GM23338 (cell line): Measurements from ENCODE around the gene MDGA2. TPM values are rescaled to one million over a fixed set of nuclear protein-coding genes. Genes with fewer than 3 reads are reported as not detected.

Experiments used
- ATAC-seq: fragments of 200-7000 bp; cut with Tn5 transposase; 3 replicates; pipeline ENCODE4 v1.9.1; 2020
- DNase-seq: peaks from one replicate; pipeline ENCODE4 v3.0.0-alpha.2; 2015; ENCODE audit warnings: low spot score
- H2AFZ ChIP-seq: fragments of 200-600 bp; sonication (generic); 2 replicates; pipeline ENCODE4 v1.8.0; 2016; ENCODE audit warnings: antibody characterized with exemption, mild to moderate bottlenecking, moderate library complexity
- H3F3A ChIP-seq: fragments of 200-600 bp; sonication (generic); replicated peaks from 2 replicates; pipeline ENCODE4 v1.8.0; 2017; ENCODE audit warnings: antibody characterized with exemption, mixed run types, low read depth
- H3K27ac ChIP-seq: fragments of 200-600 bp; sonication (generic); 2 replicates; pipeline ENCODE4 v1.6.1; 2016; ENCODE audit warnings: low read depth
- H3K27me3 ChIP-seq: fragments of 200-600 bp; sonication (generic); 2 replicates; pipeline ENCODE4 v1.8.0; 2016; ENCODE audit warnings: mild to moderate bottlenecking, mixed run types, moderate library complexity; ENCODE audit not compliant: insufficient read depth
- H3K36me3 ChIP-seq: fragments of 200-600 bp; sonication (generic); 2 replicates; pipeline ENCODE4 v1.8.0; 2016; ENCODE audit warnings: mild to moderate bottlenecking; ENCODE audit not compliant: insufficient read depth
- H3K4me1 ChIP-seq: fragments of 200-600 bp; sonication (generic); 2 replicates; pipeline ENCODE4 v1.8.0; 2016; ENCODE audit warnings: mild to moderate bottlenecking, moderate library complexity; ENCODE audit not compliant: insufficient read depth
- H3K4me2 ChIP-seq: fragments of 200-600 bp; sonication (generic); 2 replicates; pipeline ENCODE4 v1.7.1; 2017; ENCODE audit warnings: mixed run types
- H3K4me3 ChIP-seq: fragments of 200-600 bp; sonication (generic); 2 replicates; pipeline ENCODE4 v1.6.1; 2016; ENCODE audit warnings: mixed run types
- H3K79me2 ChIP-seq: fragments of 200-600 bp; sonication (generic); replicated peaks from 2 replicates; pipeline ENCODE4 v1.8.0; 2017; ENCODE audit warnings: mild to moderate bottlenecking; ENCODE audit not compliant: insufficient read depth
- H3K9me2 ChIP-seq: fragments of 200-600 bp; sonication (generic); 2 replicates; pipeline ENCODE4 v1.8.0; 2017; ENCODE audit not compliant: insufficient read depth
- H4K20me1 ChIP-seq: fragments of 200-600 bp; sonication (generic); replicated peaks from 2 replicates; pipeline ENCODE4 v1.8.0; 2017; ENCODE audit warnings: mild to moderate bottlenecking; ENCODE audit not compliant: insufficient read depth
- H3K27ac Mint-ChIP-seq: 2 replicates; pipeline ENCODE4 v1.8.0; 2020; ENCODE audit warnings: inconsistent platforms, mild to moderate bottlenecking, moderate library complexity, mixed read lengths
- H3K27me3 Mint-ChIP-seq: 3 replicates; pipeline ENCODE4 v1.8.0; 2022; ENCODE audit warnings: low read depth, mild to moderate bottlenecking, moderate library complexity, mixed read lengths, inconsistent platforms; ENCODE audit not compliant: insufficient read depth, poor library complexity
- H3K36me3 Mint-ChIP-seq: 3 replicates; pipeline ENCODE4 v1.8.0; 2021; ENCODE audit warnings: low read depth, mild to moderate bottlenecking, inconsistent platforms, moderate library complexity, mixed read lengths
- H3K4me1 Mint-ChIP-seq: 3 replicates; pipeline ENCODE4 v1.8.0; 2020; ENCODE audit warnings: mild to moderate bottlenecking, inconsistent platforms, mixed read lengths
- H3K4me3 Mint-ChIP-seq: 3 replicates; pipeline ENCODE4 v1.8.0; 2021; ENCODE audit warnings: moderate library complexity, mild to moderate bottlenecking, inconsistent platforms, mixed read lengths
- H3K9me3 Mint-ChIP-seq: 3 replicates; pipeline ENCODE4 v1.8.0; 2020; ENCODE audit warnings: moderate library complexity, mild to moderate bottlenecking, inconsistent platforms, mixed read lengths
- CREB1 ChIP-seq: fragments of 250-450 bp; sonication (Bioruptor Pico); IDR thresholded peaks from 2 replicates; pipeline ENCODE4 v1.5.0; 2020; ENCODE audit warnings: low read depth, mild to moderate bottlenecking, moderate library complexity
- EZH2 ChIP-seq: fragments of 200-600 bp; sonication (generic); IDR thresholded peaks from one replicate; pipeline ENCODE4 v1.8.0; 2017; ENCODE audit warnings: antibody characterized with exemption, mild to moderate bottlenecking, low read depth; ENCODE audit not compliant: unreplicated experiment
- EZH2phosphoT487 ChIP-seq: fragments of 200-600 bp; sonication (generic); IDR thresholded peaks from one replicate; pipeline ENCODE4 v1.8.1; 2018; ENCODE audit warnings: antibody characterized with exemption; ENCODE audit not compliant: unreplicated experiment
- JUNB ChIP-seq: IDR thresholded peaks from one replicate; pipeline ENCODE4 v1.6.1; 2016; ENCODE audit warnings: antibody characterized with exemption; ENCODE audit not compliant: unreplicated experiment
- NANOG ChIP-seq: IDR thresholded peaks from 2 replicates; pipeline ENCODE4 v1.6.1; 2016; ENCODE audit warnings: antibody characterized with exemption, borderline replicate concordance
- POLR2AphosphoS5 ChIP-seq: IDR thresholded peaks from 2 replicates; pipeline ENCODE4 v1.6.1; 2016; ENCODE audit warnings: antibody characterized with exemption, low read depth
- STAT1 ChIP-seq: IDR thresholded peaks from one replicate; pipeline ENCODE4 v1.6.1; 2016; ENCODE audit warnings: antibody characterized with exemption; ENCODE audit not compliant: unreplicated experiment
- ZNF114 ChIP-seq: fragments of 250-450 bp; sonication (Bioruptor Pico); IDR thresholded peaks from 2 replicates; pipeline ENCODE4 v1.5.0; 2020; ENCODE audit warnings: mild to moderate bottlenecking, moderate library complexity
- ZNF331 ChIP-seq: fragments of 250-450 bp; sonication (Bioruptor Pico); IDR thresholded peaks from 2 replicates; pipeline ENCODE4 v1.5.0; 2020; ENCODE audit warnings: low read depth, mild to moderate bottlenecking, moderate library complexity
- polyA plus RNA-seq: library from polyadenylated mRNA; unstranded; fragments of >200 nt; fragmentation: Nextera tagmentation; extraction: Ambion mirVana; gene quantifications from 2 replicates; pipeline ENCODE4 v1.2.1, GENCODE V29; 2016
- total RNA-seq: library from RNA; depleted of rRNA; stranded (reverse); fragments of >200 nt; shearing (Covaris generic); gene quantifications from 2 replicates; pipeline ENCODE4 v1.2.3, GENCODE V29; 2014
- TF ChIP-seq, protein P1 (sequence below): fragments of 250-450 bp; sonication (Bioruptor Pico); IDR thresholded peaks from 2 replicates; pipeline ENCODE4 v1.5.0; 2020; ENCODE audit warnings: mild to moderate bottlenecking, moderate library complexity
- TF ChIP-seq, protein P2 (sequence below): IDR thresholded peaks from one replicate; pipeline ENCODE4 v1.6.1; 2018; ENCODE audit warnings: antibody characterized with exemption; ENCODE audit not compliant: unreplicated experiment
- TF ChIP-seq, protein P3 (sequence below), 2 experiments: fragments of 200-600 bp in 1 of 2; sonication (generic) in 1 of 2; conservative IDR thresholded peaks; 2 replicates each; pipeline versions ENCODE4 v1.5.1 to v1.6.1; 2016 to 2017; ENCODE audit warnings: antibody characterized with exemption in 2 of 2, low read depth in 2 of 2, mild to moderate bottlenecking in 2 of 2, moderate library complexity in 1 of 2
- TF ChIP-seq, protein P4 (sequence below): IDR thresholded peaks from 2 replicates; pipeline ENCODE4 v1.6.1; 2016; ENCODE audit warnings: antibody characterized with exemption

The MDGA2 gene
- total and polyA plus RNA-seq, 2 experiments from 2014 or later: 0.68 to 1.7 TPM

DNA sequence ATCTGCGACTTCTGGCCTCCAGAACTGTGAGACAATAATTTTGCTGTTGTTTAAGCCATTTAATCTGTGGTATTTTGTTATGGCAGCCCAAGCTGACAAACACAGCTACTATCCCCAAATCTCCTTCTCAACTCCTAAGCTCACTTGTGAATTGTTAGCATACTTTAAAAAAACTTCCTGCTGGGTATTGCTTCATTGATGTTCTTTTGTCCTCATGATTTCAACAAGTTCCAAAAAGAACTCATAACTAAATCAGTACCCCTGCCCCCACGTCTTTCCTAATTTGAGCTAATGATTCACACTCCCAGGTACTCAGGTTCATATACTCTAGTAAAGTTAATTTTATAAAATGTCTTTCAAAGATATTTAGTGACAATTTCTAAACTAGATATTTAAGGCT, 125.5 kb downstream of the MDGA2 start:
- H3K4me1 ChIP-seq: no peaks in the 10 kb centered on the region
- Mint-ChIP-seq H3K27me3 (peaks cover 2% of the 10 kb centered on the region), H3K27ac (no peak overlapping the region), H3K36me3 (no peaks in the 10 kb centered on the region), H3K4me3 (no peak overlapping the region), H3K4me1 (peaks cover 9% of the 10 kb centered on the region), H3K9me3 (no peaks in the 10 kb centered on the region)
- no peak overlapping the region for H3K4me2 ChIP-seq
- no peak overlapping the region for H2AFZ ChIP-seq
- no peaks in the 10 kb centered on the region for H3K27me3 ChIP-seq
- H3K36me3 ChIP-seq: no peaks in the 10 kb centered on the region
- no peaks in the 10 kb centered on the region for H4K20me1 ChIP-seq
- no peaks in the 10 kb centered on the region for H3K9me2 ChIP-seq
- no peak for ATAC-seq
- H3K4me3 ChIP-seq: no peak overlapping the region
- no peaks in the 10 kb centered on the region for H3F3A ChIP-seq
- H3K79me2 ChIP-seq: no peaks in the 10 kb centered on the region
- peak; percentile 24 for DNase-seq
- no peak overlapping the region for H3K27ac ChIP-seq
- no peak for TF ChIP-seq POLR2AphosphoS5
- TF ChIP-seq NANOG: no peak
- no peak for TF ChIP-seq JUNB
- TF ChIP-seq ZNF114 (CRISPR knock-in tag): no peak
- TF ChIP-seq, protein P1, sequence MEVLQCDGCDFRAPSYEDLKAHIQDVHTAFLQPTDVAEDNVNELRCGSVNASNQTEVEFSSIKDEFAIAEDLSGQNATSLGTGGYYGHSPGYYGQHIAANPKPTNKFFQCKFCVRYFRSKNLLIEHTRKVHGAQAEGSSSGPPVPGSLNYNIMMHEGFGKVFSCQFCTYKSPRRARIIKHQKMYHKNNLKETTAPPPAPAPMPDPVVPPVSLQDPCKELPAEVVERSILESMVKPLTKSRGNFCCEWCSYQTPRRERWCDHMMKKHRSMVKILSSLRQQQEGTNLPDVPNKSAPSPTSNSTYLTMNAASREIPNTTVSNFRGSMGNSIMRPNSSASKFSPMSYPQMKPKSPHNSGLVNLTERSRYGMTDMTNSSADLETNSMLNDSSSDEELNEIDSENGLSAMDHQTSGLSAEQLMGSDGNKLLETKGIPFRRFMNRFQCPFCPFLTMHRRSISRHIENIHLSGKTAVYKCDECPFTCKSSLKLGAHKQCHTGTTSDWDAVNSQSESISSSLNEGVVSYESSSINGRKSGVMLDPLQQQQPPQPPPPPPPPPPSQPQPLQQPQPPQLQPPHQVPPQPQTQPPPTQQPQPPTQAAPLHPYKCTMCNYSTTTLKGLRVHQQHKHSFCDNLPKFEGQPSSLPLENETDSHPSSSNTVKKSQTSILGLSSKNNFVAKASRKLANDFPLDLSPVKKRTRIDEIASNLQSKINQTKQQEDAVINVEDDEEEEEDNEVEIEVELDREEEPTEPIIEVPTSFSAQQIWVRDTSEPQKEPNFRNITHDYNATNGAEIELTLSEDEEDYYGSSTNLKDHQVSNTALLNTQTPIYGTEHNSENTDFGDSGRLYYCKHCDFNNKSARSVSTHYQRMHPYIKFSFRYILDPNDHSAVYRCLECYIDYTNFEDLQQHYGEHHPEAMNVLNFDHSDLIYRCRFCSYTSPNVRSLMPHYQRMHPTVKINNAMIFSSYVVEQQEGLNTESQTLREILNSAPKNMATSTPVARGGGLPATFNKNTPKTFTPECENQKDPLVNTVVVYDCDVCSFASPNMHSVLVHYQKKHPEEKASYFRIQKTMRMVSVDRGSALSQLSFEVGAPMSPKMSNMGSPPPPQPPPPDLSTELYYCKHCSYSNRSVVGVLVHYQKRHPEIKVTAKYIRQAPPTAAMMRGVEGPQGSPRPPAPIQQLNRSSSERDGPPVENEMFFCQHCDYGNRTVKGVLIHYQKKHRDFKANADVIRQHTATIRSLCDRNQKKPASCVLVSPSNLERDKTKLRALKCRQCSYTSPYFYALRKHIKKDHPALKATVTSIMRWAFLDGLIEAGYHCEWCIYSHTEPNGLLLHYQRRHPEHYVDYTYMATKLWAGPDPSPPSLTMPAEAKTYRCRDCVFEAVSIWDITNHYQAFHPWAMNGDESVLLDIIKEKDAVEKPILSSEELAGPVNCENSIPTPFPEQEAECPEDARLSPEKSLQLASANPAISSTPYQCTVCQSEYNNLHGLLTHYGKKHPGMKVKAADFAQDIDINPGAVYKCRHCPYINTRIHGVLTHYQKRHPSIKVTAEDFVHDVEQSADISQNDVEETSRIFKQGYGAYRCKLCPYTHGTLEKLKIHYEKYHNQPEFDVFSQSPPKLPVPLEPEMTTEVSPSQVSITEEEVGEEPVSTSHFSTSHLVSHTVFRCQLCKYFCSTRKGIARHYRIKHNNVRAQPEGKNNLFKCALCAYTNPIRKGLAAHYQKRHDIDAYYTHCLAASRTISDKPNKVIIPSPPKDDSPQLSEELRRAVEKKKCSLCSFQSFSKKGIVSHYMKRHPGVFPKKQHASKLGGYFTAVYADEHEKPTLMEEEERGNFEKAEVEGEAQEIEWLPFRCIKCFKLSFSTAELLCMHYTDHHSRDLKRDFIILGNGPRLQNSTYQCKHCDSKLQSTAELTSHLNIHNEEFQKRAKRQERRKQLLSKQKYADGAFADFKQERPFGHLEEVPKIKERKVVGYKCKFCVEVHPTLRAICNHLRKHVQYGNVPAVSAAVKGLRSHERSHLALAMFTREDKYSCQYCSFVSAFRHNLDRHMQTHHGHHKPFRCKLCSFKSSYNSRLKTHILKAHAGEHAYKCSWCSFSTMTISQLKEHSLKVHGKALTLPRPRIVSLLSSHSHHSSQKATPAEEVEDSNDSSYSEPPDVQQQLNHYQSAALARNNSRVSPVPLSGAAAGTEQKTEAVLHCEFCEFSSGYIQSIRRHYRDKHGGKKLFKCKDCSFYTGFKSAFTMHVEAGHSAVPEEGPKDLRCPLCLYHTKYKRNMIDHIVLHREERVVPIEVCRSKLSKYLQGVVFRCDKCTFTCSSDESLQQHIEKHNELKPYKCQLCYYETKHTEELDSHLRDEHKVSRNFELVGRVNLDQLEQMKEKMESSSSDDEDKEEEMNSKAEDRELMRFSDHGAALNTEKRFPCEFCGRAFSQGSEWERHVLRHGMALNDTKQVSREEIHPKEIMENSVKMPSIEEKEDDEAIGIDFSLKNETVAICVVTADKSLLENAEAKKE: no peak
- TF ChIP-seq, protein P2, sequence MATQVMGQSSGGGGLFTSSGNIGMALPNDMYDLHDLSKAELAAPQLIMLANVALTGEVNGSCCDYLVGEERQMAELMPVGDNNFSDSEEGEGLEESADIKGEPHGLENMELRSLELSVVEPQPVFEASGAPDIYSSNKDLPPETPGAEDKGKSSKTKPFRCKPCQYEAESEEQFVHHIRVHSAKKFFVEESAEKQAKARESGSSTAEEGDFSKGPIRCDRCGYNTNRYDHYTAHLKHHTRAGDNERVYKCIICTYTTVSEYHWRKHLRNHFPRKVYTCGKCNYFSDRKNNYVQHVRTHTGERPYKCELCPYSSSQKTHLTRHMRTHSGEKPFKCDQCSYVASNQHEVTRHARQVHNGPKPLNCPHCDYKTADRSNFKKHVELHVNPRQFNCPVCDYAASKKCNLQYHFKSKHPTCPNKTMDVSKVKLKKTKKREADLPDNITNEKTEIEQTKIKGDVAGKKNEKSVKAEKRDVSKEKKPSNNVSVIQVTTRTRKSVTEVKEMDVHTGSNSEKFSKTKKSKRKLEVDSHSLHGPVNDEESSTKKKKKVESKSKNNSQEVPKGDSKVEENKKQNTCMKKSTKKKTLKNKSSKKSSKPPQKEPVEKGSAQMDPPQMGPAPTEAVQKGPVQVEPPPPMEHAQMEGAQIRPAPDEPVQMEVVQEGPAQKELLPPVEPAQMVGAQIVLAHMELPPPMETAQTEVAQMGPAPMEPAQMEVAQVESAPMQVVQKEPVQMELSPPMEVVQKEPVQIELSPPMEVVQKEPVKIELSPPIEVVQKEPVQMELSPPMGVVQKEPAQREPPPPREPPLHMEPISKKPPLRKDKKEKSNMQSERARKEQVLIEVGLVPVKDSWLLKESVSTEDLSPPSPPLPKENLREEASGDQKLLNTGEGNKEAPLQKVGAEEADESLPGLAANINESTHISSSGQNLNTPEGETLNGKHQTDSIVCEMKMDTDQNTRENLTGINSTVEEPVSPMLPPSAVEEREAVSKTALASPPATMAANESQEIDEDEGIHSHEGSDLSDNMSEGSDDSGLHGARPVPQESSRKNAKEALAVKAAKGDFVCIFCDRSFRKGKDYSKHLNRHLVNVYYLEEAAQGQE: no peak
- TF ChIP-seq, protein P3, sequence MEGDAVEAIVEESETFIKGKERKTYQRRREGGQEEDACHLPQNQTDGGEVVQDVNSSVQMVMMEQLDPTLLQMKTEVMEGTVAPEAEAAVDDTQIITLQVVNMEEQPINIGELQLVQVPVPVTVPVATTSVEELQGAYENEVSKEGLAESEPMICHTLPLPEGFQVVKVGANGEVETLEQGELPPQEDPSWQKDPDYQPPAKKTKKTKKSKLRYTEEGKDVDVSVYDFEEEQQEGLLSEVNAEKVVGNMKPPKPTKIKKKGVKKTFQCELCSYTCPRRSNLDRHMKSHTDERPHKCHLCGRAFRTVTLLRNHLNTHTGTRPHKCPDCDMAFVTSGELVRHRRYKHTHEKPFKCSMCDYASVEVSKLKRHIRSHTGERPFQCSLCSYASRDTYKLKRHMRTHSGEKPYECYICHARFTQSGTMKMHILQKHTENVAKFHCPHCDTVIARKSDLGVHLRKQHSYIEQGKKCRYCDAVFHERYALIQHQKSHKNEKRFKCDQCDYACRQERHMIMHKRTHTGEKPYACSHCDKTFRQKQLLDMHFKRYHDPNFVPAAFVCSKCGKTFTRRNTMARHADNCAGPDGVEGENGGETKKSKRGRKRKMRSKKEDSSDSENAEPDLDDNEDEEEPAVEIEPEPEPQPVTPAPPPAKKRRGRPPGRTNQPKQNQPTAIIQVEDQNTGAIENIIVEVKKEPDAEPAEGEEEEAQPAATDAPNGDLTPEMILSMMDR (conservative IDR thresholded peaks at IDR 0.05; ENCODE audit: low read depth in 2 of 2): no peak
- TF ChIP-seq, protein P4, sequence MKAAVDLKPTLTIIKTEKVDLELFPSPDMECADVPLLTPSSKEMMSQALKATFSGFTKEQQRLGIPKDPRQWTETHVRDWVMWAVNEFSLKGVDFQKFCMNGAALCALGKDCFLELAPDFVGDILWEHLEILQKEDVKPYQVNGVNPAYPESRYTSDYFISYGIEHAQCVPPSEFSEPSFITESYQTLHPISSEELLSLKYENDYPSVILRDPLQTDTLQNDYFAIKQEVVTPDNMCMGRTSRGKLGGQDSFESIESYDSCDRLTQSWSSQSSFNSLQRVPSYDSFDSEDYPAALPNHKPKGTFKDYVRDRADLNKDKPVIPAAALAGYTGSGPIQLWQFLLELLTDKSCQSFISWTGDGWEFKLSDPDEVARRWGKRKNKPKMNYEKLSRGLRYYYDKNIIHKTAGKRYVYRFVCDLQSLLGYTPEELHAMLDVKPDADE: no peak
- no peak for TF ChIP-seq CREB1 (CRISPR knock-in tag)
- no peak for TF ChIP-seq ZNF331 (CRISPR knock-in tag)
- TF ChIP-seq EZH2phosphoT487: no peak
- TF ChIP-seq STAT1: no peak
- no peak for TF ChIP-seq EZH2
